GM21360 (cell line): ENCODE measurements around the gene FGF3.

ENCODE experiments used
- ATAC-seq: cut with Tn5 transposase; IDR thresholded peaks from one replicate; pipeline ENCODE4 v1.9.1; 2021; ENCODE audit warnings: mild to moderate bottlenecking, moderate library complexity; ENCODE audit not compliant: unreplicated experiment

The FGF3 gene

GRCh38 chr11:69818603-69819441, at the start of gene FGF3:
Gene FGF3, minus strand, starts transcription at chr11:69819416. Its CDS starts 483 bp downstream, at chr11:69818933.
- ATAC-seq, result no peak

GRCh38 chr11:69868871-69869270, 49.7 kb upstream of the FGF3 start:
- no peak for ATAC-seq

- no peak for ATAC-seq
Measured at GRCh38 chr11:69868006-69868810, 49.0 kb upstream of the FGF3 start.

GRCh38 chr11:69867076-69868005, 48.1 kb upstream of the FGF3 start:
- ATAC-seq, result no peak

GRCh38 chr11:69866648-69867047, 47.4 kb upstream of the FGF3 start:
- no peak for ATAC-seq

DNA sequence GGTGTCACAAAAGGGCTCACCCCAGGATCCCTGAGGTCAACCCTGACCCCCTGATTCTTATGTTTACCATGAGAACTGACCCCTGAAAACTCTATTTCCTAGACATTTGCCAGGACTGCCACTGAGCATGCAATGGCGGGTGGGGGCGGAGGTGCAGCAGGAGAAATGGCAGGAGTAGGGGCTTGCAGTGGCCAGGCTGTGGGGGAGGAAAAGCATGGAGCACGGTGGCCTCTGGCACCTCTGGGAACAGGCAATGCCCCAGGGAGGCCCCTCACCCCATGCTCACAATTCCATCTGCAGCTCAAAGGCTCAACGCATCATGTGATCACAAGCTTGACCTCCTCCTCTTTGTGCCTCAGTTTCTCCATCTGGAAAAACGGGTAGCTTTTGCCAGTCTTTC, 46.5 kb upstream of the FGF3 start:
- no peak for ATAC-seq

DNA sequence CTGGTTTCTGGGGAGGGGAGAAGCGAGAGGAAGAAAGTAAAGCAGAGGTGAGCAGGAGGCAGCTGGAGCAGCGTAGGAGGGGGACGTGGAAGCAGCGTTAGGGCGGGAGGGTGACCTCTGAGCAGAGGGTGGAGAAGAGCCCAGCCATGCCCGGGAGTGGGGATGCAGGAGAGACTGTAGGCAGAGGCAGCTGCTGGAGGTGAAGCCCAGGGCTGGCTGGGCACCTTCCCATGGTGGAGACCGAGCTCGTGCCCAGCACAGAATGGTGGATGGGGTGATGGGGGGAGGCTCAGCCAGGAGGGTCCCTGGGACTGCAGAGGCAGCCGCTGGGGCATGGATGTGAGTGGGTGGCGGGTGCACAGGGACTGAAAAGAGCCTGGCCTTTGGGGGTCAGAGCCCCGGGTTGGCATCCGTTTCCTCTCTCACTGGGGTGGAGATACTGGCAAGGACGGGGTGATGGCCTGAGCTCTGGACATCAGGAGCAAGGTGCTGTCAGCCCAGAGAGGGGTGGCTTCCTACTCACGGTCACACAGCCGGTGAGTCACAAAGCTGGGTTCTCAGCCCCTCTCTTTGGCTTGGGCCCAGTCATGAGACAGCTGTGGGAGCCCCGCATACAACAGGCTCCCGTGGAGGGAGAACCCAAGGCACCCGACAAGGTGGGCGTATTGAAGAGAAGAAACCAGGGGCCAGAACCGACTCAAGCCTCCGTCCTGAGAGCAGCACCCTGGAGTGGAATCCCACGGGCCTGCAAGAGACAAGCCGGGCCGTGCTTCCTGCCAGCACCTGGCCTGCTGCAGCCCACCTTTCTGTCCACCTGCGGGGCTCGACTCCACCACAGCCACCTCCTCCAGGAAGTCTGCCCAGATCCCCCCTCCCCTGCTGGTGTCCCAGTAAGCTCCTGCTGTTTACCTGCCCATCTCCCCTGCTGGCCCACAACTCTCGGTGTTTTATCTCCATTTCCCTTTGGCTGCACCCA, 45.8 kb upstream of the FGF3 start:
- no peak for ATAC-seq

GRCh38 chr11:69863544-69864200, 44.5 kb upstream of the FGF3 start:
- no peak for ATAC-seq

DNA sequence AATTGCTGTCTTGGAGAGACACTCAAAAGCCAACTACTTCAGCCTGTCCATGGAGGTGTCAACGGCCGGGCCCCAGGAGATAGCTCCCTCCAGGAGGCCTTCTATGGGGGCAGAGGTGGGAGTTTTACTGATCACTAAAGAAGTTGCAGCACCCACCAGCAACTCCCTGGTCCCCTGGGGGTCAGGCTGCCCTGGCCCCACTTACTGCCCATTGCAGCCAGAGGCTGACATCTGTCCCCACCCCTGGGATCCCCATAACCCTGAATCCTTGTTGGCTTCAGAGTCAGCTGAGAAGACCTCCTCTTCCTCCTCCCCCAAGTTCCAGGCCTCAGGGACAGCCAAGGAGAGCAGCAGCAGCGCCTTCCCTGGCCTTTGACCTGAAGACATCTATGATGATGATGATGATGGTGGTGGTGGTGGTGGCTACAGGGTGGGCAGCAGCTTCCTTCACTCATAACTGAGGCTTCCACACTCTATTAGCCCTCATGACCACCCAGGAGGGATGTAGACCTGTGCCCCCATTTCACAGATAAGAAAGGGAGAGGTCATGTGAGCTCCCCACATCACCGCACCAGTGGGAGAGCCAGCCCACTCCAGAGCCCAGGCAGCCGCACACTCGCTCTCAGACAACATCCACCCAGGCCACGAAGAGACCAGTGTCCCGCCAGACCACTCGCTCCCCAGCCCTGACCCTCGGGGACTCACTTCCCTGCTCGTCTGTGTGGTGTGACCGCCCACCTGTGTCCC, 43.8 kb upstream of the FGF3 start:
- ATAC-seq, result no peak

GRCh38 chr11:69862331-69862771, 43.1 kb upstream of the FGF3 start:
- no peak for ATAC-seq

GRCh38 chr11:69861901-69862300, 42.7 kb upstream of the FGF3 start:
- ATAC-seq, result no peak

DNA sequence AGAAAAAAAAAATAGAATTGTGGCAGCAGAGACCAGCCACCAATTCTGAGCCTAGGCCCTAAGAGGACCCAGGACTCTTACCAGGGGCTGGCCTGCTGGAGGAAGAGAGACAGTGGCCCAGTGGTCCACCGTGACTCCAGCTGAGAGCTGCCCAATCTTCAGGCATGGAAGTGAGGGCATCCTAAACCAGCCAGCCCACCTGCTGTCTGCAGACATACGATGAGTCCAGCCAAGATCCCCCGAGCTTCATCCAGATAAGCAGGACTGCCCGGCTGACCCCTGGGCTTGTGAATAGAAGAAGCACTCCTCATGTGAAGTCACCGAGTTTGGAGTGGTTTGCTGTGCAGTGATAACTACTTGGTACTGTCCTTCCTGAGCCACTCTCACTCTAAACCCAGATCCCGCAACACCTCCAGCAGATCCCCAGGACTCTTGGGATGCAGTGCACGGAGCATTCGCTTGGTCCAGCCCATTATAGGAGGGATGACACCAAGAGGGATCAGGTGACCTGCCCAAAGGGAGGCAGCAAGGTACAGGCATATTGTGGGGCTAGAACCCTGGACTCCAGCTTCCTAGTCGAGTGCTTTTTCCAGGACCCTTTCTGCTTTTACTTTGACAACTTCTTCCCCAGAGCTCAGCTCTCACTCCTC, 41.7 kb upstream of the FGF3 start:
- ATAC-seq, result no peak

DNA sequence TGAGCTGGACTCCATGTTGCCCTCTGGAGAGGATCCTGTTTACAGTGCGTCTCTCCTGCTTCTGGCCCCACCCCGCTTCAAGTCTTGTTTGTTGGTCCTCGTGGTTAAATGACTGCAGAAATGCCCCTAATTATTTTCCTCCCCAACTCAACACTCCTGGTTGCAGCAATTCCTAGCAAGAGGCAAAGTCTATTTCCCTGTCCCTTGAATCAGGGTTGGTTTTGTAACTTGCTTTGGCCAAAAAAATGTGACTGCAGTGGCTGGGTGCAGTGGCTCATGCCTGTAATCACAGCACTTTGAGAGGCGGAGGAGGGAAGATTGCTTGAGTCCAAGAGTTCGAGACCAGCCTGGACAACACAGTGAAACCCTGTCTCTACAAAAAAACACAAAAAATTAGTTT, 41.0 kb upstream of the FGF3 start:
- ATAC-seq, result no peak

- ATAC-seq, result no peak
Measured at GRCh38 chr11:69859275-69859934, 40.2 kb upstream of the FGF3 start.

DNA sequence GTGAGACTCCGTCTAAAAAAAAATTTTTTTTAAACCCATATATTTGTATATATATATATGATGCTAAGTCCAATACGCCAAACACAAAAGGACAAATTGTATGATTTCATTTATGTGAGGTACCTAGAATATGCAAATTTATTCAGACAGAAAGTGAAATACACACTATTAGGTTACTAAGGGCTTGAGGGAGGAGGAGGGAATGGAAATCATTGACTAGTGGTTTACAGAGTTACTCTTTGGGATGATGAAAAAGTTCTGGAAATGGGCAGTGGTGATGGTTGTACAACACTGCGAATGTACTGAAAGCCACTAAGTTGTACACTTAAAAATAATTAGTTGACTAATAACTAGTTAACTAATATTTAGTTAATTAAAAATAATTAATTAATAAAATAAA, 36.2 kb upstream of the FGF3 start:
- no peak for ATAC-seq

DNA sequence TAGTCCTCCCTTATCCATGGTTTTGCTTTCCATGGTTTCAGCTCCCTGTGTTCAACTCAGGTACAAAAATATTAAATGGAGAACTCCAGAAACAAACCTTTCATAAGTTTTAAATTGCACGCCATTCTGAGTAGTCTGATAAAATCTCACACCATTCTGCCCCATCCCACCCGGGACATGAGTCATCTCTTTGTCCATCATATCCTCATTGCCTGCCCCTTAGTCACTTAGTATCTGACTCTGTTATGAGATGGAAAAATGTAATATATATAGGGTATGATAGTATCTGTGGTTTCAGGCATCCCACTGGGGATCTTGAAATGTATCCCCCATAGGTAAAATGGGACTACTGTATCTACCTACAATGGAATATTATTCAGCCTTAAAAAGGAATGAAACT, 35.5 kb upstream of the FGF3 start:
- no peak for ATAC-seq

- no peak for ATAC-seq
Measured at GRCh38 chr11:69852056-69852455, 32.8 kb upstream of the FGF3 start.

- ATAC-seq, result no peak
Measured at GRCh38 chr11:69848201-69848600, 29.0 kb upstream of the FGF3 start.
